Right cardiac atrium (tissue), 5 donors: ENCODE data around the gene PLEKHG3. TPM values are rescaled to one million over a fixed set of nuclear protein-coding genes. Genes with fewer than 3 reads are reported as not detected.

Source experiments
- ATAC-seq, 2 donors: fragments of 200-7000 bp; cut with Tn5 transposase; one replicate each; pipeline versions ENCODE4 v1.8.0 to v1.9.1; 2020; ENCODE audit warnings: moderate library complexity in 2 of 2, mild to moderate bottlenecking in 1 of 2
- DNase-seq, 3 donors: peaks; one replicate each; pipeline ENCODE4 v3.0.0-alpha.2; 2020
- H3K27ac ChIP-seq: one replicate; pipeline ENCODE4 v1.5.1; 2013; ENCODE audit warnings: mild to moderate bottlenecking, low read length, control low read depth, moderate library complexity
- H3K27me3 ChIP-seq: one replicate; pipeline ENCODE4 v1.6.1; 2013; ENCODE audit not compliant: control insufficient read depth, insufficient read depth
- H3K4me1 ChIP-seq: one replicate; pipeline ENCODE4 v1.6.1; 2013; ENCODE audit warnings: low read length; ENCODE audit not compliant: control insufficient read depth, insufficient read depth
- H3K4me3 ChIP-seq: one replicate; pipeline ENCODE4 v1.5.1; 2013; ENCODE audit warnings: low read length, control low read depth
- H3K9me3 ChIP-seq: one replicate; pipeline ENCODE4 v1.6.1; 2013; ENCODE audit warnings: low read length; ENCODE audit not compliant: control insufficient read depth
- WGBS: extraction: QIAGEN DNeasy Blood & Tissue Kit; methylation state at CpG from one replicate; pipeline ENCODE4 v1.1.7; 2013; 5-methylcytosine and 5-hydroxymethylcytosine counted together
- intact Hi-C, 4 donors: fragments of 100-400 bp; cut with DNase I; formaldehyde crosslinking; loops; one replicate each; pipeline versions ENCODE4 v1.11.0 to v1.14.0; 2022 to 2023
- polyA plus RNA-seq: library from polyadenylated mRNA; stranded (reverse); fragments of 200-250 nt; gene quantifications from one replicate; pipeline ENCODE4 v1.2.3, GENCODE V29; 2013
- total RNA-seq, 4 donors: library from RNA; stranded (reverse); fragmentation: NEBNext Ultra II Directional; extraction: Animal tissue kit (Norgen Biotek cat#: 25700); gene quantifications; one replicate each; pipeline ENCODE4 v1.2.1, GENCODE V29; 2021
- donor health status: healthy with polysubstance abuse.
- donor health status: DM: no; HTN: yes; CAD: no.
- donor health status: DM: no; HTN: no; CAD: no.
- donor health status: DM: no; HTN: yes; CAD: no; lungs with severe emphysema.
- donor health status: DM: yes; HTN: yes; CAD: no.

PLEKHG3 gene
- total and polyA plus RNA-seq, 5 donors: 12.6 to 58.7 (median 47.8) TPM

- intact Hi-C loops: no loop called here
- DNase-seq: no peak
- Histone ChIP-seq H3K4me1 (peaks cover 11% of the 10 kb centered on the region), H3K27me3 (no peaks in the 10 kb centered on the region), H3K9me3 (no peaks in the 10 kb centered on the region), H3K4me3 (no peak overlapping the region), H3K27ac (no peak overlapping the region)
- ATAC-seq: no peak
- 85% methylated on average over 25 of the region's 25 CpGs for WGBS
Measured at GRCh38 chr14:64766430-64767151, 62.4 kb downstream of the PLEKHG3 start.

DNA sequence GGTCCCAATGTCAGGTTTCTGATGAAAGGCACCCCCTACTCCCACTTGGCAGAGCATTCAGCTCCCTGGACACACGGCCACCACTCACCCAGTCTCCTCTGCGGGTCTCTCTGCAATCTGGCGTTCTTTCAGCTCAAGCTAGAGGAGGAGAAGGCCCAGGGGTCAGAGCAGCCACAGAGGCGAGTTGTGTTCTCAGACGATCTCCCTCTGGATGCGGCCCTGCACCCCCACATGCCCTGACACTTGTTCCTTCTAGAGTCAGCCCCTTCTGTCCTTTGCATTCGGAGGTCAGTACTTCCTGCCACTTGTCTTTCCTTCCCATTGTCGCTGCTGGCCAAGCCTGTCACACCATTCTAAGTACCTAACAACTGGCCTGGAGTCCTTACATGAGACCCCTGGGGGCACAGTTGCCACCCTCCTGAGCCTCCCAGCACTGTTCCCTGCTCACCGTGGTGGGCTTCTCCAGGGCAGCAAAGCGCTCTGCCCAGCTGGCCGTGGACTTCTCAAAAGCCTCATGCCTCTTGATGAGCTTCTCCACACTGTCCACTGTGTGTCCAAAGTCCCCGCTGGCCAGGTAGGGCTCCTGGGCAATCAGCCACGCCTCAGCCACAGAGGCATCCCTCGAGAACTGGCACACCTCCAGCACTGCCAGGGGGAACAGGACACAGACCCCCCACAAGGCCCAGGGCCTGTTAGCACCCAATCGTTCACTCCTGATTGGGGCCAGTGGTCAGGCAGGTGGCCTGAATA lies 63.2 kb downstream of the PLEKHG3 start:
- WGBS: 70% methylated on average over 15 of the region's 15 CpGs
- intact Hi-C loops: no loop called here
- Histone ChIP-seq H3K4me1 (peaks cover 5% of the 10 kb centered on the region), H3K4me3 (no peak overlapping the region), H3K27me3 (no peaks in the 10 kb centered on the region), H3K27ac (no peak overlapping the region), H3K9me3 (no peaks in the 10 kb centered on the region)
- DNase-seq: peak in 2 of 3 donors; percentile 38 to 50
- ATAC-seq: no peak

- intact Hi-C loops: no loop called here
- H3K27me3 ChIP-seq: no peaks in the 10 kb centered on the region
- ATAC-seq (no peak), DNase-seq (peak in 1 of 3 donors; percentile 35)
- H3K4me3 ChIP-seq: no peak overlapping the region
- H3K4me1 ChIP-seq: peaks cover 2% of the 10 kb centered on the region
- no peaks in the 10 kb centered on the region for H3K9me3 ChIP-seq
- no peak overlapping the region for H3K27ac ChIP-seq
- WGBS: 60% methylated on average over 13 of the region's 13 CpGs
Measured at GRCh38 chr14:64768401-64769095, 64.3 kb downstream of the PLEKHG3 start.

- 89% methylated on average over 17 of the region's 17 CpGs for WGBS
- no peak for DNase-seq
- Histone ChIP-seq H3K4me3 (no peak overlapping the region), H3K27me3 (no peaks in the 10 kb centered on the region), H3K4me1 (no peaks in the 10 kb centered on the region), H3K27ac (no peak overlapping the region), H3K9me3 (no peaks in the 10 kb centered on the region)
- intact Hi-C loops: loop anchor here in 1 of 4 donors (5.0 kb wide), 1 partner anchor 97 kb away; no protein-coding TSS in a partner anchor
- no peak for ATAC-seq
Measured at GRCh38 chr14:64769096-64770020, 65.1 kb downstream of the PLEKHG3 start.

DNA sequence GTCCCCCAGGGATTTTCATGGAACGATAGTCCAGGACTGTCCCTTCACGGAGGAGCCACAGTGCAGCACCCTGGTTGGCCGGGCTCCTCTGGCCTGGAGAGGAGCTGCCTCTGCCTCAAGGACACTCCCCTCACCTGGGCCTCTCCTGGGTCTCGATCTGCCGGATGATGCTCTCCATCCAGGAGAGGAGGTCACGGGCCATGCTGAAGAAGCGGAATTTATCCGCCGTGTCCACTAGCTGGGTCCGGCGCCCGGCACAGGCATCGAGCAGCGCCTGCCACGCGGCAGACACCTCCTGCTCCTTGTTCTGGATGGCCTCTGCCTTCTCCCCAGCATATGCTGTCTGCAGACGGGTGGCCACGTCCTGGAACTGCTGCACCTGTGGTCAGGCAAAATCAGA lies 66.5 kb downstream of the PLEKHG3 start:
- WGBS: 88% methylated on average over 18 of the region's 18 CpGs
- ATAC-seq (no peak), DNase-seq (peak in 1 of 3 donors; percentile 26)
- H3K27me3 ChIP-seq: no peaks in the 10 kb centered on the region
- H3K9me3 ChIP-seq: no peaks in the 10 kb centered on the region
- H3K4me3 ChIP-seq: no peak overlapping the region
- H3K27ac ChIP-seq: no peak overlapping the region
- H3K4me1 ChIP-seq: no peaks in the 10 kb centered on the region
- intact Hi-C loops: loop anchor here in 1 of 4 donors (5.0 kb wide), 1 partner anchor 98 kb away; no protein-coding TSS in a partner anchor

DNA sequence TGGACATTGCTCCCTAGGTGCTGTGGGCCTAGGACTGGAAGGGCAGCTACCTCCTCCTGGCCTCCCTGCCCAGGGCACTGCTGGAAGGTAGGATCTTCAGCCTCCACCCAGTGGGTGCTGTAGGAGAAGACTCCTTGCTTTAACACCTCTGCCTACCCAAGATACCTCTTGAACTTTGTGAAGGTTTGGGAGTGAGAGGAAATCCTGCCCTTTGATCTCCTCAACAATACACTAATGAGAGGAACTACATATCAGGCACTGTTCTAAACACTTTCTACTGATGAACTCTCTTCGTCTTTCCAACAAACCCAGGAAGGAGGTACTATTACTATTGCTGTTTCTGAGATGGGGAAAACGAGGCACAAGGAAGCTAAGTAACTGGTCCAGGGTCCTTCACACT lies 66.9 kb downstream of the PLEKHG3 start:
- no peak for DNase-seq
- Histone ChIP-seq H3K4me3 (no peak overlapping the region), H3K4me1 (no peaks in the 10 kb centered on the region), H3K27me3 (no peaks in the 10 kb centered on the region), H3K27ac (no peak overlapping the region), H3K9me3 (no peaks in the 10 kb centered on the region)
- no peak for ATAC-seq
- 65% methylated on average over 2 of the region's 2 CpGs for WGBS
- intact Hi-C loops: loop anchor here in 1 of 4 donors (5.0 kb wide), 1 partner anchor 99 kb away; no protein-coding TSS in a partner anchor

GRCh38 chr14:64772397-64772950 lies 68.2 kb downstream of the PLEKHG3 start:
- Histone ChIP-seq H3K27ac (no peak overlapping the region), H3K4me1 (no peaks in the 10 kb centered on the region), H3K27me3 (no peaks in the 10 kb centered on the region), H3K4me3 (no peak overlapping the region), H3K9me3 (no peaks in the 10 kb centered on the region)
- WGBS: 93% methylated on average over 36 of the region's 36 CpGs
- ATAC-seq (no peak), DNase-seq (no peak)
- intact Hi-C loops: loop anchor here in 1 of 4 donors (5.0 kb wide), 1 partner anchor 100 kb away; no protein-coding TSS in a partner anchor

- no peaks in the 10 kb centered on the region for H3K27me3 ChIP-seq
- no peak for ATAC-seq
- H3K4me1 ChIP-seq: no peaks in the 10 kb centered on the region
- no peaks in the 10 kb centered on the region for H3K9me3 ChIP-seq
- no peak overlapping the region for H3K27ac ChIP-seq
- WGBS: 96% methylated on average over 18 of the region's 18 CpGs
- no peak for DNase-seq
- no peak overlapping the region for H3K4me3 ChIP-seq
- intact Hi-C loops: loop anchor here in 1 of 4 donors (5.0 kb wide), 1 partner anchor 101 kb away; no protein-coding TSS in a partner anchor
Measured at GRCh38 chr14:64773046-64773445, 68.8 kb downstream of the PLEKHG3 start.

GRCh38 chr14:64773577-64773976 lies 69.4 kb downstream of the PLEKHG3 start:
- H3K4me3 ChIP-seq: no peak overlapping the region
- no peaks in the 10 kb centered on the region for H3K9me3 ChIP-seq
- no peaks in the 10 kb centered on the region for H3K27me3 ChIP-seq
- DNase-seq: no peak
- ATAC-seq: no peak
- 98% methylated on average over 3 of the region's 3 CpGs for WGBS
- no peak overlapping the region for H3K27ac ChIP-seq
- H3K4me1 ChIP-seq: peaks cover 4% of the 10 kb centered on the region
- intact Hi-C loops: loop anchor here in 1 of 4 donors (5.0 kb wide), 1 partner anchor 101 kb away; no protein-coding TSS in a partner anchor

DNA sequence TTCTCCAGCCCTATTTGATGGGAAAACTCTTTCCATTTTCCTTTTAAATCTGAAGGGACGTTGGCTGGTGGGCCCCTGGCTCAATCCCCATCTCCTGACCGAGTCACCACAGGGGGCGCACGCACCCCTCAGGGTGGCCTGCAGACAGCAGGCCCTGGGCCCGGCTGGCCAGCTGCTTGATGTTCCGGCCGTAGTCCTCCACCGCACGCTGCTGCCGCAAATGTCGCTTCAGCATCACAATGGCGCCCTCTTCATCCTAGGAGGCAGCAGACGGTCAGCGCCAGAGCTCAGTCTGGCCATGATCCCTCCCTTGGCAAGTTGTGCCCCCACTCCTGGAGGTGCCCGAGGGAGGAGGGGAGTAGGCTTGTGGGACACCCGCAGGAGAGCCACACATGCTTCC lies 70.0 kb downstream of the PLEKHG3 start:
- H3K4me1 ChIP-seq: peaks cover 7% of the 10 kb centered on the region
- no peak overlapping the region for H3K27ac ChIP-seq
- intact Hi-C loops: loop anchor here in 1 of 4 donors (5.0 kb wide), 1 partner anchor 102 kb away; no protein-coding TSS in a partner anchor
- no peak overlapping the region for H3K4me3 ChIP-seq
- 96% methylated on average over 16 of the region's 16 CpGs for WGBS
- no peaks in the 10 kb centered on the region for H3K9me3 ChIP-seq
- ATAC-seq (no peak), DNase-seq (no peak)
- H3K27me3 ChIP-seq: no peaks in the 10 kb centered on the region
